Astrocyte of the spinal cord (primary cell): ENCODE results near the gene PLXNA2.

Experiments used
- DNase-seq: peaks from one replicate; pipeline ENCODE4 v3.0.0; 2011; ENCODE audit warnings: low read depth, low spot score
- H3K4me3 ChIP-seq: 2 replicates; pipeline ENCODE4 v1.5.1; 2011; ENCODE audit warnings: low read depth, mild to moderate bottlenecking, low read length, moderate library complexity
- CTCF ChIP-seq: IDR thresholded peaks from 2 replicates; pipeline ENCODE4 v1.5.1; 2012; ENCODE audit warnings: low read depth, mild to moderate bottlenecking, low read length, inconsistent platforms
- in situ Hi-C: cut with HindIII; loops from 2 replicates; pipeline ENCODE4 v1.10.0; 2017; ENCODE audit warnings: low sequenced_read_pairs

The PLXNA2 gene

GRCh38 chr1:208129487-208129886 lies 114.7 kb downstream of the PLXNA2 start:
- in situ Hi-C loops = no loop called here
- H3K4me3 ChIP-seq = no peak overlapping the region
- TF ChIP-seq CTCF = no peak
- no peak for DNase-seq

- in situ Hi-C loops = no loop called here
- TF ChIP-seq CTCF = no peak
- no peak overlapping the region for H3K4me3 ChIP-seq
- DNase-seq = no peak
These were observed 115.1 kb downstream of the PLXNA2 start for GRCh38 chr1:208129060-208129459.

- TF ChIP-seq CTCF = no peak
- DNase-seq = no peak
- in situ Hi-C loops = no loop called here
- H3K4me3 ChIP-seq = no peak overlapping the region
These were observed 116.2 kb downstream of the PLXNA2 start for GRCh38 chr1:208127792-208128529.

GRCh38 chr1:208127284-208127683 lies 116.9 kb downstream of the PLXNA2 start:
- no peak for DNase-seq
- in situ Hi-C loops = no loop called here

GRCh38 chr1:208126108-208126507 lies 118.1 kb downstream of the PLXNA2 start:
- no peak overlapping the region for H3K4me3 ChIP-seq
- TF ChIP-seq CTCF = no peak
- no peak for DNase-seq
- in situ Hi-C loops = no loop called here

More at GRCh38 chr1:208127284-208127683, 116.9 kb downstream of the PLXNA2 start:
- H3K4me3 ChIP-seq = no peak overlapping the region
- TF ChIP-seq CTCF = no peak

GRCh38 chr1:208122612-208123358 lies 121.4 kb downstream of the PLXNA2 start:
- in situ Hi-C loops = no loop called here
- no peak for TF ChIP-seq CTCF
- H3K4me3 ChIP-seq = no peak overlapping the region
- DNase-seq = no peak
